Mesenchymal stem cell (in vitro differentiated cells and primary cell): ENCODE measurements around the gene SLC6A8.
A peak's percentile ranks its signal among the peaks of the same experiment; 100 is the strongest.

Source experiments
- DNase-seq: peaks from one replicate; pipeline ENCODE4 v3.0.0-alpha.2; 2013
- H2AFZ ChIP-seq: one replicate; pipeline ENCODE4 v1.6.1; 2013; ENCODE audit warnings: low read depth, mild to moderate bottlenecking, control low read depth, inconsistent platforms, low read length, moderate library complexity
- H2AK5ac ChIP-seq: 2 replicates; pipeline ENCODE4 v1.6.1; 2013; ENCODE audit warnings: low read length, moderate library complexity, mild to moderate bottlenecking, inconsistent platforms; ENCODE audit not compliant: severe bottlenecking
- H2BK120ac ChIP-seq: one replicate; pipeline ENCODE4 v1.6.1; 2013; ENCODE audit warnings: low read depth, mild to moderate bottlenecking, inconsistent platforms, low read length, moderate library complexity
- H2BK12ac ChIP-seq, 2 experiments: one replicate each; pipeline ENCODE4 v1.6.1; 2013; ENCODE audit warnings: inconsistent platforms in 2 of 2, low read length in 2 of 2, mild to moderate bottlenecking in 2 of 2, moderate library complexity in 2 of 2, control low read depth in 1 of 2
- H2BK15ac ChIP-seq: one replicate; pipeline ENCODE4 v1.6.1; 2013; ENCODE audit warnings: mild to moderate bottlenecking, low read depth, inconsistent platforms; ENCODE audit not compliant: poor library complexity, severe bottlenecking
- H2BK5ac ChIP-seq: 2 replicates; pipeline ENCODE4 v1.6.1; 2013; ENCODE audit warnings: low read depth, mild to moderate bottlenecking, low read length, control low read depth, inconsistent platforms; ENCODE audit not compliant: poor library complexity, severe bottlenecking
- H3K14ac ChIP-seq, 2 experiments: one replicate each; pipeline ENCODE4 v1.6.1; 2013; ENCODE audit warnings: inconsistent platforms in 2 of 2, low read length in 2 of 2, control low read depth in 1 of 2, mild to moderate bottlenecking in 1 of 2, moderate library complexity in 1 of 2
- H3K18ac ChIP-seq, 2 experiments: one replicate each; pipeline ENCODE4 v1.6.1; 2013; ENCODE audit warnings: inconsistent platforms in 2 of 2, low read length in 2 of 2, control low read depth in 1 of 2, low read depth in 1 of 2, mild to moderate bottlenecking in 1 of 2
- H3K23ac ChIP-seq, 2 experiments: one replicate each; pipeline ENCODE4 v1.6.1; 2013; ENCODE audit warnings: inconsistent platforms in 2 of 2, low read length in 2 of 2, mild to moderate bottlenecking in 2 of 2, moderate library complexity in 2 of 2, control low read depth in 1 of 2
- H3K27ac ChIP-seq: 2 replicates; pipeline ENCODE4 v1.5.1; 2013; ENCODE audit warnings: mild to moderate bottlenecking, moderate library complexity, low read length, control low read depth, inconsistent platforms; ENCODE audit not compliant: poor library complexity, severe bottlenecking
- H3K27me3 ChIP-seq, 2 experiments: 2 replicates each; pipeline versions ENCODE4 v1.6.1 to v1.7.0; 2013; ENCODE audit warnings: low read length in 2 of 2, mild to moderate bottlenecking in 2 of 2, moderate library complexity in 2 of 2, control low read depth in 1 of 2, inconsistent platforms in 1 of 2; ENCODE audit not compliant: control insufficient read depth in 1 of 2, insufficient read depth in 1 of 2
- H3K36me3 ChIP-seq, 2 experiments: 2 replicates each; pipeline versions ENCODE4 v1.6.1 to v1.7.0; 2013; ENCODE audit warnings: low read length in 2 of 2, control low read depth in 1 of 2, inconsistent platforms in 1 of 2, low read depth in 1 of 2, mild to moderate bottlenecking in 1 of 2; ENCODE audit not compliant: insufficient read depth in 2 of 2, control insufficient read depth in 1 of 2
- H3K4ac ChIP-seq, 2 experiments: one replicate each; pipeline ENCODE4 v1.6.1; 2013; ENCODE audit warnings: inconsistent platforms in 2 of 2, low read length in 2 of 2, mild to moderate bottlenecking in 2 of 2, moderate library complexity in 2 of 2, control low read depth in 1 of 2, low read depth in 1 of 2
- H3K4me1 ChIP-seq: 2 replicates; pipeline ENCODE4 v1.6.1; 2013; ENCODE audit warnings: low read depth, low read length, control low read depth; ENCODE audit not compliant: control insufficient read depth, insufficient read depth
- H3K4me2 ChIP-seq: 2 replicates; pipeline ENCODE4 v1.6.1; 2013; ENCODE audit warnings: low read length, mild to moderate bottlenecking, inconsistent platforms; ENCODE audit not compliant: poor library complexity, severe bottlenecking
- H3K4me3 ChIP-seq, 2 experiments: 2 replicates each; pipeline versions ENCODE4 v1.5.1 to v1.7.0; 2013; ENCODE audit warnings: low read length in 2 of 2, mild to moderate bottlenecking in 2 of 2, control low read depth in 1 of 2, low read depth in 1 of 2; ENCODE audit not compliant: insufficient read depth in 1 of 2
- H3K79me1 ChIP-seq: replicated peaks from 2 replicates; pipeline ENCODE4 v1.6.1; 2013; ENCODE audit warnings: mild to moderate bottlenecking, control low read depth, low read length, inconsistent platforms; ENCODE audit not compliant: poor library complexity, severe bottlenecking
- H3K9ac ChIP-seq: 2 replicates; pipeline ENCODE4 v1.7.0; 2013; ENCODE audit warnings: mild to moderate bottlenecking, low read length, moderate library complexity
- H3K9me3 ChIP-seq: 2 replicates; pipeline ENCODE4 v1.7.0; 2013; ENCODE audit warnings: mild to moderate bottlenecking, low read length; ENCODE audit not compliant: control insufficient read depth
- H4K8ac ChIP-seq: one replicate; pipeline ENCODE4 v1.6.1; 2013; ENCODE audit warnings: inconsistent platforms, mild to moderate bottlenecking, low read length, moderate library complexity
- H4K91ac ChIP-seq: one replicate; pipeline ENCODE4 v1.6.1; 2013; ENCODE audit warnings: mild to moderate bottlenecking, low read length, inconsistent platforms
- WGBS: methylation state at CpG from one replicate; pipeline ENCODE4 v1.1.7; 2013; ENCODE audit warnings: mixed read lengths; 5-methylcytosine and 5-hydroxymethylcytosine counted together

The SLC6A8 gene

GRCh38 chrX:153667281-153667955 lies 20.3 kb upstream of the SLC6A8 start:
- Histone ChIP-seq H3K9me3 (peaks cover 17% of the 10 kb centered on the region), H3K27ac (no peak overlapping the region), H4K8ac (no peak overlapping the region), H2BK15ac (no peak overlapping the region), H3K4me2 (peak overlapping the region; percentile 4), H3K9ac (no peak overlapping the region), H4K91ac (no peak overlapping the region), H3K4ac (no peak overlapping the region), H2BK5ac (no peak overlapping the region), H2BK12ac (no peak overlapping the region), H3K18ac (peak overlapping the region in 1 of 2 experiments; percentile 57), H2BK120ac (no peak overlapping the region), H3K27me3 (peaks cover 2 to 63% of the 10 kb centered on the region in 2 experiments), H3K36me3 (no peaks in the 10 kb centered on the region), H2AFZ (no peak overlapping the region), H3K4me1 (peaks cover 3% of the 10 kb centered on the region), H3K14ac (no peak overlapping the region), H2AK5ac (no peak overlapping the region), H3K4me3 (peak overlapping the region in 1 of 2 experiments; percentile 33), H3K23ac (no peak overlapping the region), H3K79me1 (no peaks in the 10 kb centered on the region)
- WGBS: 91% methylated on average over 7 of the region's 11 CpGs
- no peak for DNase-seq

- H3K9me3 ChIP-seq: peaks cover 17% of the 10 kb centered on the region
- no peak overlapping the region for H3K14ac ChIP-seq
- H2AK5ac ChIP-seq: no peak overlapping the region
- H3K27ac ChIP-seq: no peak overlapping the region
- no peak overlapping the region for H3K4me2 ChIP-seq
- no peak overlapping the region for H2BK120ac ChIP-seq
- H2AFZ ChIP-seq: no peak overlapping the region
- H2BK15ac ChIP-seq: no peak overlapping the region
- H2BK5ac ChIP-seq: no peak overlapping the region
- no peak overlapping the region for H4K8ac ChIP-seq
- WGBS: 26% methylated on average over 14 of the region's 14 CpGs
- DNase-seq: peak; percentile 64
- no peaks in the 10 kb centered on the region for H3K36me3 ChIP-seq
- H3K79me1 ChIP-seq: no peaks in the 10 kb centered on the region
- H3K4me3 ChIP-seq: peak overlapping the region in 1 of 2 experiments; percentile 33
- H3K18ac ChIP-seq: peak overlapping the region in 1 of 2 experiments; percentile 57
- H3K4ac ChIP-seq: no peak overlapping the region
- no peak overlapping the region for H3K9ac ChIP-seq
- H3K27me3 ChIP-seq: peaks cover 3 to 67% of the 10 kb centered on the region in 2 experiments
- H3K23ac ChIP-seq: no peak overlapping the region
- H3K4me1 ChIP-seq: peaks cover 3% of the 10 kb centered on the region
- no peak overlapping the region for H2BK12ac ChIP-seq
- H4K91ac ChIP-seq: no peak overlapping the region
Observed at GRCh38 chrX:153667956-153668396, 19.8 kb upstream of the SLC6A8 start.

- Histone ChIP-seq H3K9me3 (peaks cover 17% of the 10 kb centered on the region), H2BK12ac (no peak overlapping the region), H3K4me1 (peaks cover 5% of the 10 kb centered on the region), H3K27me3 (peaks cover 5 to 69% of the 10 kb centered on the region in 2 experiments), H4K91ac (no peak overlapping the region), H3K27ac (no peak overlapping the region), H3K36me3 (no peaks in the 10 kb centered on the region), H2BK15ac (no peak overlapping the region), H3K18ac (no peak overlapping the region), H3K4ac (no peak overlapping the region), H3K14ac (no peak overlapping the region), H2AK5ac (no peak overlapping the region), H3K23ac (no peak overlapping the region), H2BK5ac (no peak overlapping the region), H3K9ac (no peak overlapping the region), H3K4me2 (no peak overlapping the region), H4K8ac (no peak overlapping the region), H3K4me3 (no peak overlapping the region), H2AFZ (no peak overlapping the region), H2BK120ac (no peak overlapping the region), H3K79me1 (no peaks in the 10 kb centered on the region)
- WGBS: 84% methylated on average over 5 of the region's 11 CpGs
- no peak for DNase-seq
Observed at GRCh38 chrX:153668423-153669173, 19.1 kb upstream of the SLC6A8 start.

- Histone ChIP-seq H3K14ac (no peak overlapping the region), H3K36me3 (no peaks in the 10 kb centered on the region), H3K9ac (no peak overlapping the region), H3K4ac (no peak overlapping the region), H3K9me3 (peaks cover 17% of the 10 kb centered on the region), H4K91ac (no peak overlapping the region), H3K4me1 (peaks cover 5% of the 10 kb centered on the region), H4K8ac (no peak overlapping the region), H2AK5ac (no peak overlapping the region), H3K27me3 (peaks cover 10 to 72% of the 10 kb centered on the region in 2 experiments), H2BK120ac (no peak overlapping the region), H3K4me2 (no peak overlapping the region), H3K4me3 (no peak overlapping the region), H2BK15ac (no peak overlapping the region), H3K79me1 (no peaks in the 10 kb centered on the region), H3K23ac (no peak overlapping the region), H2AFZ (no peak overlapping the region), H2BK12ac (no peak overlapping the region), H2BK5ac (no peak overlapping the region), H3K18ac (no peak overlapping the region), H3K27ac (no peak overlapping the region)
- no peak for DNase-seq
- 57% methylated on average over 6 of the region's 17 CpGs for WGBS
Observed at GRCh38 chrX:153669174-153669890, 18.4 kb upstream of the SLC6A8 start.
